Loucy (cell line): ENCODE measurements around the gene AGFG1.

Experiments
- H2AFZ ChIP-seq: fragments of 200-600 bp; sonication (generic); 2 replicates; pipeline ENCODE4 v1.6.0; 2016; ENCODE audit warnings: antibody characterized with exemption, mild to moderate bottlenecking, low read length, moderate library complexity
- H3F3A ChIP-seq: fragments of 200-600 bp; 2 replicates; pipeline ENCODE4 v1.6.0; 2016; ENCODE audit warnings: antibody characterized with exemption, low read depth, mild to moderate bottlenecking
- H3K27me3 ChIP-seq: fragments of 200-600 bp; sonication (generic); 2 replicates; pipeline ENCODE4 v1.6.1; 2014; ENCODE audit warnings: low read length, mild to moderate bottlenecking; ENCODE audit not compliant: insufficient read depth, poor library complexity, severe bottlenecking
- H3K36me3 ChIP-seq: fragments of 200-600 bp; sonication (generic); 2 replicates; pipeline ENCODE4 v1.6.1; 2016; ENCODE audit warnings: low read length; ENCODE audit not compliant: insufficient read depth
- H3K4me1 ChIP-seq: fragments of 200-600 bp; sonication (generic); 2 replicates; pipeline ENCODE4 v1.5.1; 2014; ENCODE audit warnings: low read length, mild to moderate bottlenecking; ENCODE audit not compliant: insufficient read depth, poor library complexity, severe bottlenecking
- H3K4me2 ChIP-seq: fragments of 200-600 bp; sonication (generic); 2 replicates; pipeline ENCODE4 v1.6.0; 2014; ENCODE audit warnings: antibody characterized with exemption, low read length, low read depth, mild to moderate bottlenecking; ENCODE audit not compliant: poor library complexity, severe bottlenecking
- H3K4me3 ChIP-seq: fragments of 200-600 bp; sonication (generic); 2 replicates; pipeline ENCODE4 v1.5.1; 2014; ENCODE audit warnings: low read length, mild to moderate bottlenecking, mixed read lengths; ENCODE audit not compliant: poor library complexity, severe bottlenecking
- H3K79me2 ChIP-seq: fragments of 200-600 bp; sonication (generic); 2 replicates; pipeline ENCODE4 v1.6.1; 2014; ENCODE audit warnings: low read length; ENCODE audit not compliant: insufficient read depth
- H3K9ac ChIP-seq: fragments of 200-600 bp; sonication (generic); 2 replicates; pipeline ENCODE4 v1.6.0; 2014; ENCODE audit warnings: mild to moderate bottlenecking, low read depth, low read length, moderate library complexity; ENCODE audit not compliant: poor library complexity, severe bottlenecking
- H3K9me2 ChIP-seq: fragments of 200-600 bp; sonication (generic); replicated peaks from 2 replicates; pipeline ENCODE4 v1.6.1; 2016; ENCODE audit warnings: low read depth, low read length, mixed read lengths
- H3K9me3 ChIP-seq: fragments of 200-600 bp; sonication (generic); 2 replicates; pipeline ENCODE4 v1.6.1; 2014; ENCODE audit warnings: mild to moderate bottlenecking, antibody characterized with exemption, low read length, low read depth; ENCODE audit not compliant: insufficient read depth
- H4K20me1 ChIP-seq: fragments of 200-600 bp; sonication (generic); 2 replicates; pipeline ENCODE4 v1.6.0; 2014; ENCODE audit warnings: antibody characterized with exemption, low read length, mild to moderate bottlenecking; ENCODE audit not compliant: insufficient read depth, poor library complexity, severe bottlenecking
- CTCF ChIP-seq: fragments of 200-600 bp; sonication (generic); conservative IDR thresholded peaks from 2 replicates; pipeline ENCODE4 v1.5.1; 2014; ENCODE audit warnings: mild to moderate bottlenecking, antibody characterized with exemption, low read length
- EZH2phosphoT487 ChIP-seq: fragments of 200-600 bp; IDR thresholded peaks from 2 replicates; pipeline ENCODE4 v1.6.1; 2018; ENCODE audit warnings: antibody characterized with exemption, mild to moderate bottlenecking, moderate library complexity, borderline replicate concordance

The AGFG1 gene

GRCh38 chr2:227455200-227455599, 16.8 kb upstream of the AGFG1 start:
- H3K4me1 ChIP-seq: peaks cover 5% of the 10 kb centered on the region
- H3F3A ChIP-seq: no peaks in the 10 kb centered on the region
- TF ChIP-seq EZH2phosphoT487 (no peak), CTCF (no peak)
- no peak overlapping the region for H2AFZ ChIP-seq
- no peaks in the 10 kb centered on the region for H4K20me1 ChIP-seq
- H3K9me3 ChIP-seq: no peaks in the 10 kb centered on the region
- no peaks in the 10 kb centered on the region for H3K9me2 ChIP-seq
- H3K9ac ChIP-seq: no peak overlapping the region
- no peak overlapping the region for H3K4me2 ChIP-seq
- H3K4me3 ChIP-seq: no peak overlapping the region
- H3K36me3 ChIP-seq: no peaks in the 10 kb centered on the region
- H3K27me3 ChIP-seq: peaks cover 17% of the 10 kb centered on the region
- no peaks in the 10 kb centered on the region for H3K79me2 ChIP-seq

- no peaks in the 10 kb centered on the region for H3K9me2 ChIP-seq
- no peak overlapping the region for H2AFZ ChIP-seq
- H3K4me3 ChIP-seq: no peak overlapping the region
- no peaks in the 10 kb centered on the region for H3K9me3 ChIP-seq
- H3K9ac ChIP-seq: no peak overlapping the region
- no peaks in the 10 kb centered on the region for H3K79me2 ChIP-seq
- H3K4me1 ChIP-seq: peaks cover 12% of the 10 kb centered on the region
- H3F3A ChIP-seq: no peaks in the 10 kb centered on the region
- H3K36me3 ChIP-seq: no peaks in the 10 kb centered on the region
- no peaks in the 10 kb centered on the region for H4K20me1 ChIP-seq
- peaks cover 17% of the 10 kb centered on the region for H3K27me3 ChIP-seq
- TF ChIP-seq CTCF (no peak), EZH2phosphoT487 (no peak)
- H3K4me2 ChIP-seq: no peak overlapping the region
These were observed 15.9 kb upstream of the AGFG1 start for GRCh38 chr2:227456102-227456501.

GRCh38 chr2:227456772-227457171, 15.2 kb upstream of the AGFG1 start:
- Histone ChIP-seq H4K20me1 (no peaks in the 10 kb centered on the region), H2AFZ (no peak overlapping the region), H3K9ac (no peak overlapping the region), H3K9me2 (no peaks in the 10 kb centered on the region), H3K4me1 (peaks cover 12% of the 10 kb centered on the region), H3F3A (no peaks in the 10 kb centered on the region), H3K79me2 (no peaks in the 10 kb centered on the region), H3K4me2 (no peak overlapping the region), H3K9me3 (no peaks in the 10 kb centered on the region), H3K4me3 (no peak overlapping the region), H3K27me3 (peaks cover 17% of the 10 kb centered on the region), H3K36me3 (no peaks in the 10 kb centered on the region)
- no peak for TF ChIP-seq CTCF
